Right renal cortex interstitium (tissue), 3 donors: ENCODE data around the gene GNRH2. TPM values are rescaled to one million over a fixed set of nuclear protein-coding genes. Genes with fewer than 3 reads are reported as not detected.
A peak's percentile ranks its signal among the peaks of the same experiment; 100 is the strongest.
"Not testable (repeated sequence)": the region's sequence is repeated elsewhere in the genome, so short reads cannot be mapped to it uniquely, and the experiment has no call there.

Source experiments
- DNase-seq, 3 donors: peaks; one replicate each; pipeline ENCODE4 v3.0.0-alpha.2; 2013; ENCODE audit warnings: low read depth in 3 of 3, low spot score in 2 of 3
- polyA plus RNA-seq, 3 donors: library from polyadenylated mRNA; unstranded; fragments of 120-200 nt; gene quantifications; one replicate each; pipeline ENCODE4 v1.2.1, GENCODE V29; 2013; ENCODE audit not compliant: insufficient read length in 3 of 3

Gene GNRH2
- polyA plus RNA-seq, 3 donors, result 0.22 to 0.34 TPM; not detected in 1

GRCh38 chr20:3041854-3042409 is 1.5 kb upstream of the GNRH2 start:
- peak in 1 of 3 donors; percentile 32 for DNase-seq

- DNase-seq, result peak in 1 of 3 donors; percentile 10
Measured at GRCh38 chr20:3042625-3043024, 797 bp upstream of the GNRH2 start.

- no peak for DNase-seq
Measured at GRCh38 chr20:3044336-3044965, 1.0 kb downstream of the GNRH2 start.

GRCh38 chr20:3045042-3045815 is 1.8 kb downstream of the GNRH2 start:
- DNase-seq, result no peak

- DNase-seq, result peak; percentile 62 to 84 (median 81)
Measured at GRCh38 chr20:3045816-3046676, 2.6 kb downstream of the GNRH2 start, which contains the start of gene MRPS26. Gene MRPS26 (plus strand): TSS chr20:3046052. CDS start chr20:3046069, 17 bp downstream.

- peak in 1 of 3 donors; percentile 23 for DNase-seq
Measured at GRCh38 chr20:3046677-3047462, 3.4 kb downstream of the GNRH2 start.

GRCh38 chr20:3047486-3048419 is 4.3 kb downstream of the GNRH2 start:
- DNase-seq, result no peak

GRCh38 chr20:3051385-3052019 is 8.1 kb downstream of the GNRH2 start:
- DNase-seq, result no peak

- no peak for DNase-seq
Measured at GRCh38 chr20:3059489-3059888, 16.1 kb downstream of the GNRH2 start.

- DNase-seq, result not testable (repeated sequence)
Measured at GRCh38 chr20:3064119-3064518, 20.7 kb downstream of the GNRH2 start.

- DNase-seq, result no peak
Measured at GRCh38 chr20:3067139-3068014, 24.0 kb downstream of the GNRH2 start.

- DNase-seq, result no peak
Measured at GRCh38 chr20:3068075-3068474, 24.7 kb downstream of the GNRH2 start.

- DNase-seq, result no peak
Measured at GRCh38 chr20:3068986-3069900, 25.8 kb downstream of the GNRH2 start.

GRCh38 chr20:3070725-3071124 is 27.3 kb downstream of the GNRH2 start:
- DNase-seq, result no peak

GRCh38 chr20:3071266-3071609 is 27.8 kb downstream of the GNRH2 start:
- no peak for DNase-seq
